Muscle of arm (tissue), 14 donors: ENCODE data around the gene SMPD1. TPM values are rescaled to one million over a fixed set of nuclear protein-coding genes. Genes with fewer than 3 reads are reported as not detected.
A peak's percentile ranks its signal among the peaks of the same experiment; 100 is the strongest.

Source experiments
- DNase-seq: peaks from one replicate; pipeline ENCODE4 v3.0.0-alpha.2; 2013
- long read RNA-seq, 11 donors: transcript quantifications; one replicate each; lab custom pipeline, GENCODE V29; 2026
- polyA plus RNA-seq, 12 donors: library from polyadenylated mRNA; unstranded; fragments of 120-200 nt; gene quantifications; one replicate each; pipeline ENCODE4 v1.2.1, GENCODE V29; 2013; ENCODE audit not compliant: insufficient read length in 12 of 12

SMPD1 gene
- 10 to 100 TPM in 10 of 12 donors, 1 to 10 TPM in 1, not detected in 1; 9.7 to 28.5 (median 23.4) TPM for polyA plus RNA-seq
- long read RNA-seq, donor 1, transcript SMPD1-201 (6 exons, 2,452 nt), result major isoform, 6 of 12 reads
- long read RNA-seq, donor 1, partial matches to known transcripts, result 5 of 12 reads
- long read RNA-seq, donor 1, other reads (novel, unspliced or antisense), result 0 of 12 reads
- long read RNA-seq, donor 2, transcript SMPD1-201 (6 exons, 2,452 nt), result major isoform, 13 of 14 reads
- long read RNA-seq, donor 2, partial matches to known transcripts, result 0 of 14 reads
- long read RNA-seq, donor 2, other reads (novel, unspliced or antisense), result 0 of 14 reads
- long read RNA-seq, donor 3, partial matches to known transcripts, result 0 of 4 reads
- long read RNA-seq, donor 3, other reads (novel, unspliced or antisense), result 0 of 4 reads
- long read RNA-seq, donor 4, partial matches to known transcripts, result 5 of 6 reads
- long read RNA-seq, donor 4, other reads (novel, unspliced or antisense), result 0 of 6 reads
- long read RNA-seq, donor 5, result 0 reads
- long read RNA-seq, donor 6, partial matches to known transcripts, result 0 of 1 reads
- long read RNA-seq, donor 6, other reads (novel, unspliced or antisense), result 0 of 1 reads
- long read RNA-seq, donor 7, partial matches to known transcripts, result 0 of 3 reads
- long read RNA-seq, donor 7, other reads (novel, unspliced or antisense), result 0 of 3 reads
- long read RNA-seq, donor 8, transcript SMPD1-201 (6 exons, 2,452 nt), result major isoform, 6 of 7 reads
- long read RNA-seq, donor 8, partial matches to known transcripts, result 0 of 7 reads
- long read RNA-seq, donor 8, other reads (novel, unspliced or antisense), result 0 of 7 reads
- long read RNA-seq, donor 9, partial matches to known transcripts, result 0 of 3 reads
- long read RNA-seq, donor 9, other reads (novel, unspliced or antisense), result 0 of 3 reads
- long read RNA-seq, donor 10, transcript SMPD1-201 (6 exons, 2,452 nt), result major isoform, 6 of 6 reads
- long read RNA-seq, donor 10, partial matches to known transcripts, result 0 of 6 reads
- long read RNA-seq, donor 10, other reads (novel, unspliced or antisense), result 0 of 6 reads
- long read RNA-seq, donor 11, partial matches to known transcripts, result 0 of 4 reads
- long read RNA-seq, donor 11, other reads (novel, unspliced or antisense), result 0 of 4 reads

DNA sequence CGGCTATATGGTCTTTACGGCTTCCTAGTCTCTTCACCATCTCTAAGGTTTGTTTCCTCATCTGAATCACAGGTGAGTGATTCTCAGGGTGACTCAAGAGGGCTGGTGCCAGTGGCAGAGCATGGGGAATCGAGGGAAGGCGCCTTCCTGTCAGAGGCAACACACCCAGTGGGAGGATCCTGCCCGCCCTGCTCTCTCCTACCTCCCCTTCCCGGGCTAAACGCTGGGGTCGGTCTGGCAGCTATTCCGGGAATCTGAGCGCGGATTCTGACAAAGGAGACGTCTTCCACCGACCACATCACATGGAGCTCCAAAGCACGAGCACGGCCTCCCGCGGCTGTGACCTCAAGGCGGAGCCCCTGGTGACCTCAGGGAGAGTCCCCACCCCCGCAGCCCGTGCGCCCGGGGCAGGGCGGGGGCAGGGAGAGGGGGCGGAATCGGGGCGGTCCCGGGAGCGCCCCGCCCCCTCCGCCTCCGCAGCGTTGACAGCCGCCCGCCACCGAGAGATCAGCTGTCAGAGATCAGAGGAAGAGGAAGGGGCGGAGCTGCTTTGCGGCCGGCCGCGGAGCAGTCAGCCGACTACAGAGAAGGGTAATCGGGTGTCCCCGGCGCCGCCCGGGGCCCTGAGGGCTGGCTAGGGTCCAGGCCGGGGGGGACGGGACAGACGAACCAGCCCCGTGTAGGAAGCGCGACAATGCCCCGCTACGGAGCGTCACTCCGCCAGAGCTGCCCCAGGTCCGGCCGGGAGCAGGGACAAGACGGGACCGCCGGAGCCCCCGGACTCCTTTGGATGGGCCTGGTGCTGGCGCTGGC is at the start of gene SMPD1:
SMPD1 (plus strand) TSS at position 570 of the 813 bp plus-strand sequence; CDS start at position 695, 125 bp downstream.
- peak; percentile 86 for DNase-seq

DNA sequence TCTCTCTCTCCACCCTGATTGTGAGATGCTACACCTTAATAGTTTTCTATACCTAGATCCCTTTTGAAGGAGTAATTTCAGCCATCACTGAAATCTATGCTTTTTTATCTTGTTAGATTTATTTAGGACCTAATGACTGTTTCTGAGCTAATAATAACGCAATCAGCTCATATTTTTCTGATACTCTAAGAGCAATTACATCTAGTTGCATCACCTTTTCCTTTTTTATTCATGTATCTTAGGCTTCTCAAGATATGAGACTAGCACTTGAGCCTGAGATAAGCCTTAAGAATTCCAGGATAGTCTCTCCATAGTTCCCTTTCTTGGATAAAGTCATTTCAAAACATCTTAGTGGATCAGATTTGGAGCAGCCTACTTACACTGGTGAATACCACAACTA is 44.9 kb upstream of the SMPD1 start:
- DNase-seq, result no peak

DNA sequence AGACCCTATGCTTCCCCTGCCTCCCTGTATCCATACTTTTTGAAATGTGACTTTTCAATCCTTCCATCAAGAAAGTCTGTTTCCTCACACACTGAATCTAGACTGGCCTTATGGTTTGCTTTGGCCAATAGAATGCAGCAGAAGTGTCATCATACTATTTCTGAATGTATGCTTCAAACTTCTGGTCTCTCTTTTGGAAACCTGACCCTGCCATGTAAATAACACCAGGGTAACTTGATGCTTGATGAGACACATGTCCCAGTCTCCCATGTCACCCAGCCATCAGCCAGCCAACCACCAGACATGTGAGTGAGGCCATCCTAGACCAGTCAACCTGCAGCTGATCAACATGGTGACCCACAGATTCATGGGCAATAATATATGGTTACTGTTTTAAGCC is 40.2 kb upstream of the SMPD1 start:
- no peak for DNase-seq

DNA sequence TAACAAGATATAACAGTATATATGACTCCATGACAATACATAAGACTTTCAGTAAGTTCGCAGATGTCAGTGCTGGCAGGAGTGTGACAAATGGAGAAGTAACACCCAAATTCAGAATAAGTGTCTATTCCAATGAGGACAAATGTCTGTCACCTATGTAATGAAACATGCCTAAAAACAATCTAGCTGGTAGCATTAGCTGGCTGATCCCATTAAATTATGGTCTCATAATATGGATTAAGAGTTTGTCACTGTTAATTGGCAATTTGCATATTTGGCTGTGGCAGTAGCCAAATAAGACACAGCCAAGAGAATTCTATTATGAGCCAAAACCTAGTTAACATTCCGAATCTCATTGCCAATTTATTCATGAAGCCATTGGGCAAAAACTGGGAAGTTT is 39.8 kb upstream of the SMPD1 start:
- DNase-seq, result no peak

DNA sequence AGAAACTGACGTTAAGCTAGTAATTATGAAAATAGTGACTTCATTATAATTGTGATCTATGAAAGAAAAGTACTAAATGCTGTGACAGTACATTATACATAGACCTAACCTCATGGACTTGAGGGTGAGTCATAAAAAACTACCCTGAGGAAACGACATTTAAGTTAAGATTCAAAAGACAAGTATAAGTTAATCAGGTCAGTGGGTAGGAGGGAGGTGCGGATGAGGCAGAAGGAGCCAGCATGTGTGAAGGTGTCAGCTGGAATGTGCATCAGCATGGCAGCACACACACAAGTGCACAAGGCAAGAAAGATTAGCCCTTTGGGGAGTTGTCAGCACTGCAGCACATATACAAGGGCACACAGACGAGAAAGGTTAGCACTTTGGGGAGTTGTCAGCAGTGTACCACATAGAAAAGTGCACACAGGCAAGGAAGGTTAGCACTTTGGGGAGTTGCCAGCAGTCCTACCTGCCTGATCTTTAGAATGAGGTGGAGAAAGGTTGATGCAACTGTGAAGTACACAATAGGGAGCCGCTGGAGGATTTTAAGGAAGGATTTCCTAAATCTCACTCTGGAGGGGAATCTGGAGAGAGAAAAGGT is 38.4 kb upstream of the SMPD1 start:
- no peak for DNase-seq

DNA sequence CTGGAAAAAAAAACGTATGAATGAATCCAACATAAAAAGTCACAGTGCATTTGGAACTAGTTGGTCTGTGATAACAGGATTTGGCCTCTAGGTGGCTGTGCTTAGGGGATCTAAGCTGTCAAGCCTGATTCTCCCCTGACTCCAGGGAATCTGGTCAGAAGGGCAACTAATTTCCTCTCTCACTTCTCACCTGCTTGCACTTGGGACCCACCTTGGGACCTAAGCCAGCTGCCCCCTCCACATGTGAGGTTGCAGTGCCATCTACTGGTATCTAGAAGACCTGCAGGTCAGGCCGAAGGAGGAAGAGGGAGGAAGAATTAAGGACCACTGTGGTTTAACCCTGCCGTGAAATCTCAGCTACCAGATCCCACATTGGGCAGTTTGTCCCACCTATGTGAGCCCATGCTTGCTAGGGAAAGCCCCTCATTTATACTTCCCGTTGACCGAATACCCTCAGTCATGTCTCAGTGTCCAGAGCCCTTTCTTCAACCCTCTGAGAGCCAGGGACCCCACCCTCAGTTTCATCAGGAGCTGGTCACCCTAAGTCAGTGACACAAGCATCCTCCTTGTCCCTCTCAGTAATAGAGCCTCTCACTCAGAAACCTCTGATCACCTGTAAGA is 36.8 kb upstream of the SMPD1 start:
- DNase-seq, result peak; percentile 59

DNA sequence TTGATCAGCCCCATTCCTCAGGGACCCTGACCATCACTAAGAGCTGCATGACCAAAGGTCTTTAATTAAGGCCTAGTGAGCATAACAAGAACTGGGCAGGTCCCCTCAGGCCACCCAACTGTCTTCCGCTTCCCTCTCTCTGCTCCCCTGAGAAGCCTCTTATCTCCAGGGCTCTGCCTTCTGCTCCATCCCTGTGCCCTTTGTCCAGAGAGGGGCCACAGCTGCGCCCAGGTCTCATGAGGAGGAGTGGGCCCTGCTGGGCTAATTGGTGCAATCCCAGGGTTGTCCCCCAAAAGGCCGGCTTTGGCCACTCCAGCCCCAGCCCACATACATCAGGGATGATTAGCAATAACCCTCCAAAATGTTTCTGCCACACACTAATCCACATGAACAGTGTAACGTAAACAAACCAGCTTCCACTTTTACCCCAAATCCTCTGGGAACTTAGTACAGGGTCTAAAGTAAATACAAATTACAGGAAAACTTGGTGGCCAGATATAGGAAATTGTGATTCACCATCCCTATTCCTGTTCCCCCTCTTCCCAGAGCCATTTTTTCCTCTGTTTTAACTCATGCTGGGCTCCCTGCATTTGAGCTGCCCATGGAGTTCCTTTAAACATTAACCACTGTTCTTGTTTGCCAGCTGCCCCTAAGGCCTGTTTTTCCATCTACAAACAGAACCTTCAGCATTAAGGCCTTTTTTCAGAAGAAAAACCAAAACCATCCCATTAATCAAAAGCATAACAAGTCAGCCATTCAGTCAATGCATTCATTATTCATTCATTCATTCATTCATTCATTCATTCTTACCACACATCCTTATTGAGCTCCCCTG is 35.4 kb upstream of the SMPD1 start:
- DNase-seq, result no peak

DNA sequence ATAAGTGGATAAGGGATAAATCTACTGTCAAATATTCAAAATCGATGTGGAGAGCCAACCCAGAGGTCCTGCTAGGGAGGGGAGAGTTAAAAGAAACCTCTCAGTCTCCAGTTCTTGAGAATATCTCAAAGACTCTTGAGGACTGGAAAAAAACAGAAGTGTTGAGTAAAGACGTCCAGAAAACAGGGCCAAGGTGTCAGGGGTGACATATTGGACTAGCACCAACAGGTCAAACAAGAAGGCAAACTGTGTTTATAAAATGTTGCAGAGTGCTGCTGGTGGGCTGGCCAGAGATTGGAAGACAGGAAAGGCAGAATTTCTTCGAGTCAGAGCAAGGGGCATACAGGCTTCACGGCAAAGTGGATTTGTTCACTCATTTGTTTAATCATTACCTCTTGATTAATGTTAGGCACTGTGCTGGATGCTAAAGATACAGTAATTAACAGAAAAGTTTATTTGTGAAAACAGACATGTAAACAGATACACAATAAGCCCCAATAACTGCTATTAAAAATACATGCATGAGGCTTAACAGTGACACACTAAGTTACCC is 33.7 kb upstream of the SMPD1 start:
- DNase-seq, result no peak

DNA sequence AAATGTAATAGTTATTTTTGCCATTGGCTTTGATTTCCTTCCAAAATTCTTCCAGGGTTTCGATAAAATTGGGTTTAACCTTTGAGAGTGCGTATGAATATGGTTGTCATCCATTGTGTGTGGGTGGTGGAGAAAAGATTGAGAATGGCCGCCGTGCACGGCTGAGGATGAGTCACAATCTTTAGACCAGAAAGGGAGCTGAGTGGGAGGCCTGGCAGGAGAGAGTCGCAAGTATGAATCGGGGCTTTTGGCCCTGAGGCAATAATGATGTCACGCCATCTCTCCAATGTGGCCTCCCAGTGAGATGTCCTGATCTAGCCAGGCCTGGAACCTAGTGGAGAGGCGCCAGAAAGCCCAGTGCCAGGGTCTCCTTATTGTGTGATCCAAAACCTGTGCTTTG is 33.1 kb upstream of the SMPD1 start:
- peak; percentile 38 for DNase-seq

DNA sequence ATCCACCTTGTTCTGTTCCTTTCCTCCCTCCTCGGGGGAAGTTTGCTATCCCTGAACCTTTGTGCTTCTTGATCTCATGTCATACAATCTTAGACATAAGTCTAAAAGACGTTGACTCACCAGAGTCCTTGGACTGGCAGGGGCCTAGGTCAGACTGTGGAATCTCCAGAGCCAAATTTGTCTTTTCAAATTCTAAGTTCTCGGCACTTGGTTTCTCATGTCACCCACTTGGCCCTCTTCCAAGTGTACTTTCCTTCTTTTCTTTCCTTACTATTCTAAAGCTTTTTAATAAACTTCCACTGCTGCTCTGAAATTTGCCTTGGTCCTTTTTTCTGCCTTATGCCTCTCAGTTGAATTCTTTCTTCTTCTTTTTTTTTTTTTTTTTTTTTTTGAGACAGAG is 30.1 kb upstream of the SMPD1 start:
- DNase-seq, result no peak

DNA sequence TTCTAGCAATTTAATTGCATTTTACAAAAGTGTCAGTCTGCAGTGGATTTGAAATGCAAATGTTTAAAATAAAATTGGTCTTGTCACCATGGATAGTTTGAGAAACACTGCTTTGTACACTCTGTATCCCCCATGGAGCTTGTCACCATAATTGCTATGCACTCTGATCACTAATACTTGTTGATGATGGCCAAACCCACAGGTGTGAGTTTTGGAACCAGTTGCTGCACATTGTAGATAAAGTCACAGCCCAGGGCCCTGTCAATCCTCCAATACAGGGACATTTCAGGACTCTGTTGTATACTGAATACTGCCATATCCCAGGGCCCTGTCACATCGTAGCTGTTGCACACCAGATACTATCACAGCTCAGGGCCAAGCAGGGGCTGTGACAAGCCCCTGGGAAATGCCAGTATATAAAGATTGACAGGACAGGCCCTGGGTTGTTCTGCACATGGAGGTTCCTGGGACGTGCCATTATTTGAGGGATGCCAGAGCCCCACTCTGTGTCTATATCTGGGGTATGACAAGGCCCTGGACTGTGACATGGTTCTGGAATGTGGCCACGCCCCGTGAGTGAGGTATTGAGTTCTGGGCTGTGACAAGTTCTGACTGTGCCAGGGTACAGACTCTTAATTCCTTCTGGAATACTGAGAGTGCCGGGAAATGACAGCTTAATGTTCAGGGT is 27.9 kb upstream of the SMPD1 start:
- DNase-seq, result no peak

DNA sequence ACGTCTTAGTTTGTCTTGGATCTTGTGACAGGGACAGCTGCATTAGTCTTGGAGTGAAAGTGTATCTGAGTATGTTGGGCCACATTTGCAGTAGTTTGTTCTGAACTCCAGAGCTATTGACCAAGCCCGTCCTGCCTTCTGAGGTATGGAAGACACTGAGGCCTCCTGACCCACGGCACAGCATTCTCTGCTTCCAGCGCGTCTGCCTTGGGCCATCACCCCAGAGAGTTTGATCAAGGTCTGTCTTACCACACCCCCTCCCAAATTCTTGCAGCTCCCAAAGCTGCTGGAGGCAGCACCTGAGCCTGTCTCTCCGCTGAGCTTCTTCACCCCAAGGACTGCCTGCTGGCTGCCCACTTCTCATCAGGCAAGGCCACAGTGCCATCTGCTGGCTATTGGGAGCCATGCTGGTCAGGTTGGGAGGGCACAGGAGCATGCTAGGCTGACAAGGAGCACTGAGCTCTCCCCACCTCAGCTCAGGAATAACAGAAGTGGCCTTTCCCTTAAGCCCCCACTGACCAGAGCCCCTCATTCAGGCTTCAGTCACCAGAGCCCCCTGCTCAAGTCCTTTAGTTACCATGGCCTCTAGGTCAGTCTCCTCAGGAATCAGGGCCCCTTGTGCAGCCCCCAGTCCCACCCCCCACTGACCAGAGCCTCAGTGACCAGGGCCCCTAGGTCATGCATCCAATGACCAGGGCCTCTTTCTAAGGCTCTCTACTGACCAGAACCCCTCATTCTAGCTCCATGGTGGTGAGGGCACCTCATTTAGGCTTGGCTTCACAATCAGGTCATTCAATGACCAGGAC is 27.2 kb upstream of the SMPD1 start:
- DNase-seq, result peak; percentile 68

DNA sequence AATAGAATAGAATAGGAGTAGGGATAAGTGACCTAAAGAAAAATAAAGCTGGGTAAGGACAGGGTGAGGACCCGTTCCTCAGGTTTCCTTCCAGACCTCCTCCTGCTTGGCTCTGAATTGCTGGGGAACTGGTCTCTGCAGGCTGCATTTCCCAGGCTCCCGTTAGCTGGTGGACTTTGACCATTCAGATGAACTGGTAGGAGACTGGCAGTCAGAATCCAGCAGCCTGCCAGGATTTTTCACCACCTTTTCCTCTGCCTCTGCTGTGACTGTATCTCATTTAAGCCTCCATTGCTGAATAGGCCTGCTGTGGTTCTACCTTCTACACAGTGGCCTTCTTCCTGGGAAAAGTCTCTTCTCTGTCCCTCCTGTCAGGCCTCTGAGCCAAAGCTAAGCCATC is 24.6 kb upstream of the SMPD1 start:
- no peak for DNase-seq

DNA sequence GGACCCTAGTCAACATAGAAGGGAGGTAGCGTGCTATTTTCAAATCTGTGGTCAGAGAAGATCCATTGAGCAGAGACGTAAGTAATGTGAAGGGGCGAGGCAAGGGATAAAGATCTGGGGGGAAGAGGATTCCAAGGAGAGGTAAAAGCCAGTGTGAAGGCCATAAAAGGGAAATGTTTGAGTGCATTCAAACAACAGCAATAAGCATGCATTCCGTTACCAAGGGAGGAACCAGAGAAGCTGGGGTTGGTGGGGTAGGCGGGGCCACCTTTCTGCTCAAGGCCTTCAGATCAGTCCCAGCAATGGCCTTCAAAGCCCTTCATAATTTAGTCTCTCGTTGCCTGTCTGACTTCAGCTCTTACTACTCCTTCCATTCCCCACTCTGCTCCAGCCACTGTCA is 18.4 kb upstream of the SMPD1 start:
- DNase-seq, result no peak

DNA sequence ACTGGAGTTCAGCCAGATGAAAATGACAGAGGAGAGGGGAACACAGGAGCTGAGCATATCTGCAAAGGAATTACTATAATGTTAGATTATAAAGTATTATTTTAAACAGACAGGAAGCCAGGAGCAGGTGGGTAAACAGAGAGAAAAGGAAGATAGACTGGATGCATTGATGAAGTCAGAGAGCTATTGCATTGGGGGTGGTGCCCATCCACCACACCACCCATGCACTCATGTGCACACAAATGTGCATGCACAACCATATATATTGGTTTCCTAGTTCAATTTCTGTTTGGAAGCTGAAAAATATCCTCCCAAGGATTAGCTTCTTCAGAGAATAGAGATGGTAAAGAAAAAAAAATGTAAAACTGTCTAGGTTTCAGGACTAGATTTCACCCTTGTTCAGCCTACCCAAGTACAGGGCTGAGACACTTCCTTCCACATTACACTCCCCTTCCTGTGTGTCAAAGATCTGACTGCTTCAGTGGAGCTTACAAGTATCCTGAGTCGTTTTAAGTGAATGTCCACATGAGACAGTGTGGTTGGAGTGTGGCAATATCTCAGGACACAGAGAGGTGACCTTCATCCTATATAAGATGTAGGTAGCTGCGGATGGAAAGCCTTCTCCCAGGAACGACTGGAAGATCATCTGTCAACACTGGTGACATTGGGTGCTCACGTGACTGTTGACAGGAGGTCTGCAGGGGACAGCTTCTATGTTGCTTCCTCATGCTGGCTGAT is 12.2 kb upstream of the SMPD1 start:
- DNase-seq, result no peak

DNA sequence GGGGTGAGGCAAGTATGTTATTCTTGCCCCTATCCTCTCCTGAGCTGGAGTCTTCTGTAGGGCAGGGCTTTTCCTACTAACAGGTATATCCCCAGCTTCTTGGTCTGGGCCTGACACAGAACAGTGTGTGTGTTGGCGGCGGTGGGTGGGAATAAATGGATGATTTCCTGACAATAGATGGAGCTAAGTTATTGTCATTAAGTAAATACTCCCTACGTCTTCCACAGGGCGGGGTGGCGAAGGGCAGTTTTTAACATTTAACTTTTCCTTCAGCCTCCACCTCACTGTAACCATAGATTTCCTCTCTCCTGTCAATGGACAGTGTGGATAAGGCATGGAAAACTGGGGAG is 11.7 kb upstream of the SMPD1 start:
- DNase-seq, result no peak
